Lung (tissue), 12 donors: ENCODE measurements around the gene CARM1. TPM values are rescaled to one million over a fixed set of nuclear protein-coding genes. Genes with fewer than 3 reads are reported as not detected.

ENCODE experiments used
- ATAC-seq: fragments of 200-7000 bp; cut with Tn5 transposase; one replicate; pipeline ENCODE4 v1.9.1; 2020; ENCODE audit warnings: moderate number of reproducible peaks; ENCODE audit not compliant: insufficient read depth, low FRiP score
- DNase-seq, 3 donors: peaks; one replicate each; pipeline ENCODE4 v3.0.0-alpha.2; 2013 to 2017
- H3K27ac ChIP-seq, 2 donors: one replicate each; pipeline ENCODE4 v1.5.1; 2013; ENCODE audit warnings: mild to moderate bottlenecking in 2 of 2, moderate library complexity in 2 of 2, control low read depth in 1 of 2, inconsistent platforms in 1 of 2, low read depth in 1 of 2, low read length in 1 of 2
- H3K27me3 ChIP-seq, 3 donors: one replicate each; pipeline ENCODE4 v1.5.1; 2013; ENCODE audit warnings: low read length in 2 of 3; ENCODE audit not compliant: control insufficient read depth in 3 of 3, insufficient read depth in 3 of 3
- H3K36me3 ChIP-seq, 4 donors: one replicate each; pipeline ENCODE4 v1.5.1; 2013; ENCODE audit warnings: low read length in 4 of 4, mild to moderate bottlenecking in 1 of 4, moderate library complexity in 1 of 4; ENCODE audit not compliant: control insufficient read depth in 4 of 4, insufficient read depth in 4 of 4
- H3K4me1 ChIP-seq, 5 donors: one replicate each; pipeline ENCODE4 v1.5.1; 2013; ENCODE audit warnings: low read length in 5 of 5, mild to moderate bottlenecking in 2 of 5, moderate library complexity in 1 of 5; ENCODE audit not compliant: control insufficient read depth in 5 of 5, insufficient read depth in 5 of 5
- H3K4me3 ChIP-seq: one replicate; pipeline ENCODE4 v1.5.1; 2013; ENCODE audit warnings: mild to moderate bottlenecking, control low read depth, moderate library complexity
- H3K9ac ChIP-seq, 2 donors: one replicate each; pipeline ENCODE4 v1.5.1; 2013; ENCODE audit warnings: low read length in 2 of 2, control low read depth in 1 of 2; ENCODE audit not compliant: insufficient read depth in 1 of 2
- H3K9me3 ChIP-seq, 4 donors: one replicate each; pipeline ENCODE4 v1.5.1; 2013; ENCODE audit warnings: low read length in 3 of 4, mild to moderate bottlenecking in 1 of 4, moderate library complexity in 1 of 4; ENCODE audit not compliant: control insufficient read depth in 4 of 4, insufficient read depth in 3 of 4
- CTCF ChIP-seq: IDR thresholded peaks from 2 replicates; pipeline ENCODE4 v1.5.1; 2012; ENCODE audit warnings: mild to moderate bottlenecking; ENCODE audit errors: control extremely low read depth, extremely low read depth
- WGBS, 2 donors: extraction: QIAGEN DNeasy Blood & Tissue Kit; methylation state at CpG; one replicate each; pipeline ENCODE4 v1.1.7; 2013; 5-methylcytosine and 5-hydroxymethylcytosine counted together
- polyA plus RNA-seq, 2 donors: library from polyadenylated mRNA; stranded (reverse); fragments of 200-250 nt; gene quantifications; one replicate each; pipeline ENCODE4 v1.2.1, GENCODE V29; 2013
- total RNA-seq, 2 donors: library from RNA; depleted of rRNA in 1 of 2; stranded (reverse); fragments of >200 nt in 1 of 2; gene quantifications; one replicate each; pipeline ENCODE4 v1.2.1, GENCODE V29; 2014 to 2021
- donor health status: control.
- donor health status: control.
- donor health status: Bipolar disorder and iron deficiency.
- donor health status: healthy.
- donor health status: DM: yes; HTN: yes; CAD: no.

CARM1 gene
- total and polyA plus RNA-seq, 4 donors: 19.9 to 35.5 (median 27.9) TPM

GRCh38 chr19:10885201-10886169, 14.1 kb downstream of the CARM1 start:
- Histone ChIP-seq H3K9me3 (no peaks in the 10 kb centered on the region), H3K4me3 (no peak overlapping the region), H3K9ac (no peak overlapping the region), H3K27me3 (no peaks in the 10 kb centered on the region), H3K27ac (no peak overlapping the region), H3K36me3 (no peaks in the 10 kb centered on the region), H3K4me1 (peaks cover 0 to 9% (median 5%) of the 10 kb centered on the region in 5 donors)
- DNase-seq (no peak), ATAC-seq (no peak)
- WGBS, 2 donors: 84 to 86% methylated on average over 20 of the region's 20 CpGs
- TF ChIP-seq CTCF: no peak

- TF ChIP-seq CTCF: no peak
- no peak for ATAC-seq
- DNase-seq: no peak
- peaks cover 3 to 24% (median 6%) of the 10 kb centered on the region in 5 donors for H3K4me1 ChIP-seq
- H3K27ac ChIP-seq: no peak overlapping the region
- no peak overlapping the region for H3K9ac ChIP-seq
- no peak overlapping the region for H3K4me3 ChIP-seq
- H3K27me3 ChIP-seq: no peaks in the 10 kb centered on the region
- WGBS, 2 donors: 87 to 91% methylated on average over 9 of the region's 9 CpGs
- no peaks in the 10 kb centered on the region for H3K9me3 ChIP-seq
- H3K36me3 ChIP-seq: no peaks in the 10 kb centered on the region
These were observed 16.4 kb downstream of the CARM1 start for GRCh38 chr19:10887616-10888367.

GRCh38 chr19:10888421-10888866, 17.1 kb downstream of the CARM1 start:
- Histone ChIP-seq H3K27me3 (no peaks in the 10 kb centered on the region), H3K9me3 (no peaks in the 10 kb centered on the region), H3K27ac (no peak overlapping the region), H3K4me1 (peaks cover 3 to 24% (median 6%) of the 10 kb centered on the region in 5 donors), H3K4me3 (no peak overlapping the region), H3K36me3 (no peaks in the 10 kb centered on the region), H3K9ac (no peak overlapping the region)
- 76 to 80% methylated on average over 13 of the region's 13 CpGs for WGBS, 2 donors
- TF ChIP-seq CTCF: no peak
- no peak for ATAC-seq
- DNase-seq: no peak
